ENCODE results near the gene CORO2A. TPM values are rescaled to one million over a fixed set of nuclear protein-coding genes. Genes with fewer than 3 reads are reported as not detected.

Gene CORO2A
- total RNA-seq, 2 experiments from 2014 or later: 6.8 to 8.5 TPM

GRCh38 chr9:98094851-98095250 lies 97.6 kb downstream of the CORO2A start:
- ChIA-PET POLR2A (no interaction called here), CTCF (no interaction called here)
- Mint-ChIP-seq H3K4me3 (no peak overlapping the region), H3K36me3 (ENCODE audit: low read depth) (peaks cover 80% of the 10 kb centered on the region), H3K27me3 (no peaks in the 10 kb centered on the region), H3K9me3 (no peaks in the 10 kb centered on the region), H3K27ac (peak overlapping the region; percentile 69), H3K4me1 (ENCODE audit: low read depth) (peaks cover 70% of the 10 kb centered on the region)
- no peak overlapping the region for H3K27ac ChIP-seq (ENCODE audit: low read depth in 1 of 2, low read length in 2 of 2)
- H3K4me1 ChIP-seq (ENCODE audit: insufficient read depth, low read length): peaks cover 72% of the 10 kb centered on the region
- ATAC-seq (ENCODE audit: poor library complexity): no peak
- peak in 1 of 14 experiments; percentile 21 for DNase-seq
- no peak overlapping the region for H3K4me3 ChIP-seq (ENCODE audit: low read length)
- no peaks in the 10 kb centered on the region for H3K27me3 ChIP-seq (ENCODE audit: control insufficient read depth in 1 of 2, insufficient read depth in 2 of 2, low read length in 2 of 2)
- H3K9me3 ChIP-seq (ENCODE audit: control insufficient read depth in 1 of 2, insufficient read depth in 1 of 2, low read length in 2 of 2): no peaks in the 10 kb centered on the region
- H3K36me3 ChIP-seq (ENCODE audit: insufficient read depth, low read length): peaks cover 86% of the 10 kb centered on the region
- no peak for TF ChIP-seq CTCF (IDR thresholded peaks at IDR 0.05)
- intact Hi-C loops (cut with DNase I, micrococcal nuclease): no loop called here

- DNase-seq (no peak), ATAC-seq (ENCODE audit: poor library complexity) (no peak)
- peak overlapping the region in 1 of 2 donors; percentile 5 for H3K27ac ChIP-seq (ENCODE audit: low read depth in 1 of 2, low read length in 2 of 2)
- no peaks in the 10 kb centered on the region for H3K27me3 ChIP-seq (ENCODE audit: control insufficient read depth in 1 of 2, insufficient read depth in 2 of 2, low read length in 2 of 2)
- TF ChIP-seq CTCF (IDR thresholded peaks at IDR 0.05): no peak
- ChIA-PET CTCF (interaction anchor here (1.5 kb wide), 1 partner anchor 7 kb away, joined by 4 read pairs; no protein-coding TSS in a partner anchor), POLR2A (interaction anchor here (1.1 kb wide), 1 partner anchor 24 kb away, joined by 3 read pairs; no protein-coding TSS in a partner anchor)
- H3K27me3 Mint-ChIP-seq: no peaks in the 10 kb centered on the region
- no peak overlapping the region for H3K4me3 Mint-ChIP-seq
- H3K36me3 ChIP-seq (ENCODE audit: insufficient read depth, low read length): peaks cover 85% of the 10 kb centered on the region
- H3K9me3 ChIP-seq (ENCODE audit: control insufficient read depth in 1 of 2, insufficient read depth in 1 of 2, low read length in 2 of 2): no peaks in the 10 kb centered on the region
- H3K9me3 Mint-ChIP-seq: no peaks in the 10 kb centered on the region
- peaks cover 70% of the 10 kb centered on the region for H3K4me1 Mint-ChIP-seq (ENCODE audit: low read depth)
- peaks cover 82% of the 10 kb centered on the region for H3K36me3 Mint-ChIP-seq (ENCODE audit: low read depth)
- H3K4me1 ChIP-seq (ENCODE audit: insufficient read depth, low read length): peaks cover 67% of the 10 kb centered on the region
- intact Hi-C loops (cut with DNase I, micrococcal nuclease): no loop called here
- H3K27ac Mint-ChIP-seq: peak overlapping the region; percentile 69
- no peak overlapping the region for H3K4me3 ChIP-seq (ENCODE audit: low read length)
These were observed 98.1 kb downstream of the CORO2A start for GRCh38 chr9:98094316-98094715.

- ChIA-PET CTCF (interaction anchor here (1.5 kb wide), 1 partner anchor 9 kb away, joined by 4 read pairs; no protein-coding TSS in a partner anchor), POLR2A (interaction anchor here (3.4 kb wide), 1 partner anchor 9 kb away, joined by 16 read pairs; no protein-coding TSS in a partner anchor)
- H3K36me3 ChIP-seq (ENCODE audit: insufficient read depth, low read length): peaks cover 71% of the 10 kb centered on the region
- intact Hi-C loops (cut with DNase I, micrococcal nuclease): no loop called here
- H3K9me3 ChIP-seq (ENCODE audit: control insufficient read depth in 1 of 2, insufficient read depth in 1 of 2, low read length in 2 of 2): no peaks in the 10 kb centered on the region
- Mint-ChIP-seq H3K4me3 (no peak overlapping the region), H3K27ac (no peak overlapping the region), H3K4me1 (ENCODE audit: low read depth) (peaks cover 63% of the 10 kb centered on the region), H3K36me3 (ENCODE audit: low read depth) (peaks cover 84% of the 10 kb centered on the region), H3K9me3 (no peaks in the 10 kb centered on the region), H3K27me3 (no peaks in the 10 kb centered on the region)
- no peaks in the 10 kb centered on the region for H3K27me3 ChIP-seq (ENCODE audit: control insufficient read depth in 1 of 2, insufficient read depth in 2 of 2, low read length in 2 of 2)
- peak overlapping the region in 1 of 2 donors; percentile 27 for H3K27ac ChIP-seq (ENCODE audit: low read depth in 1 of 2, low read length in 2 of 2)
- H3K4me1 ChIP-seq (ENCODE audit: insufficient read depth, low read length): peaks cover 49% of the 10 kb centered on the region
- peak overlapping the region; percentile 35 for H3K4me3 ChIP-seq (ENCODE audit: low read length)
- TF ChIP-seq CTCF (IDR thresholded peaks at IDR 0.05): no peak
- peak in 4 of 14 experiments; percentile 16 to 72 (median 50) for DNase-seq
- no peak for ATAC-seq (ENCODE audit: poor library complexity)
These were observed 99.9 kb downstream of the CORO2A start for GRCh38 chr9:98092613-98092931.
